Stimulated activated CD4-positive, alpha-beta T cell treated with anti-CD3 and anti-CD28 coated beads, Interleukin-1b, Interleukin-23, amount 100 ng/mL, for 24 hours (primary cell): ENCODE results near the gene DPT.

Source experiments
- DNase-seq, 4 experiments: peaks; one replicate each; pipeline ENCODE4 v3.0.0-alpha.2; 2020; ENCODE audit warnings: low read depth in 4 of 4, low spot score in 1 of 4

The DPT gene

DNA sequence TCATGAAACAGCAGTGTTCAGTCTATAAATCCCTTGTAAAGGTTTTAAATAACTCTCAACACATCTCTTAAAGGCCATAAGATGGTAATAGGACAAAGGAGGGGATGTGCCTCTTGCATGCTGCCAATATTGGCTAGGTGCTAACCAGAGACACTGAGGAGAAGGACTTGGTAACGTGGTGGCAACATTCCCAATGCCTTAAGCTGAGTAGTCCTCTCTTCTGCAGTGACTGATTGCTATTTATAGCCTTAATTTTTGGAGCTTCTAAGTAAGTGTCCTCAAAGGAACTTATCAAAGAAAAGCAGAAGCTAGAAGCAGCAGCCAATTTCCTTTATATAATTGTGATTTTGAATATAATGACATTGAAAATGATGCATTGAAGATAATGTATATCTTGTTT is 63.0 kb downstream of the DPT start:
- DNase-seq: no peak

DNA sequence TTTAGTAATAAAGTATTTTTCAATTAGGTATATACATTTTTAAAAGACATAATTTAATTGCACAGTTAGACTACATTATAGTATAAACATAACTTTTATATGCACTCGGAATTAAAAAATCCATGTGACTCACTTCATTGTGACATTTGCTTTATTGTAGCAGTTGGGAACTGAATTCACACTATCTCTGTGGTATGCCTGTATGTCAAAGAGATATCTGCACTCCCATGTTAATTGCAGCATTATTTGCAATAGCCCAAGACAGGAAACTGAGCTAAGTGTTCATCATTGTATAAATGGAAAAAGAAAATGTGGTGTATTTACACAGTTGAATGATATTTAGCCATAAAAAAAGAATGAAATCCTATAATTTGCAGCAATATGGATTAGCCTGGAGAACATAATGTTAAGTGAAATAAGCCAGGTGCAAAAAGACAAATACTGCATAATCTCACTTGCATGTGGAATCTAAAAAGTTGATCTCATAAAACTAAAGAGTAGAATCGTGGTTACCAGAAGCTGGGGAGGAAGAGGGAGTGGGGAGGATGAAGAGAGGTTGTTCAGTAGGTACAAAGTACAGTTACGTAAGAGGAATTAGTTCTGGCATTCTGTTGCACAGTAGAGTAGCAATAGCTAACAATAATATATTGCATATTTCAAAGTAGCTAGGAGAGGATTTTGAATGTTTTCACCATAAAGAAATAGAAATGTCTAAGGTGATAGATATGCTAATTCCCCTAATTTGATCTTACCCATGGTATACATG is 64.8 kb downstream of the DPT start:
- DNase-seq: no peak

GRCh38 chr1:168656485-168656884 is 72.5 kb downstream of the DPT start:
- no peak for DNase-seq

DNA sequence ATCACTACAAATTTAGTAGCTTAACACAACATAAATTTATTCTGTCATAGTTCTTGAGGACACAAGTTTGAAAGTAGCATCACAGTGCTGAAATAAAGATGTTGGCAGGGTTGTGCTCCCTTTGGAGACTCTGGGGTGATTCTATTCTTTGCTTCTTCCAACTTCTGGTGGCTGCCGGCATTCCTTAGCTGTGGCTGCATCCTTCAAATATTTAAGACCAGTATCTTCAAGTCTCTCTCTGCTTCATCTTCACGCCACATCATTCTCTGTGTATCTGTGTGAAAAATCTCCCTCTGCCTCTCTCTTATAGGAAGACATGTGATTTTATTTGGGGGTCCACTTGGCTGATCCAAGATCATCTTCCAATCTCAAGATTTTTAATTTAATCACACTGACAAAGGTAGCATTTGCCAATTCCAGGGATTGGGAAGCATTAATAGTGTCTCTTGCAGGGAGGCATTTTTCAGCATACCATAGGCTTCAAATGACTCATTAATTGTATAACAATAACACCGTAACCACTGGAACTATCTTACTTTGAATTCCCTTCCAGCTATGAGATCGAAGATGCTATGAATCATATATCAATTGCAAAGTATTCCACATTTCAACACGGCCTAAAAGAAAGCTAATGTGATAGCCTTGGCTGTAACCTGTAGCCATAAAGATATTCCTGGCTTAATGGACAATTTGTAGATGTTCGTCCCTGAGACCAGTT is 74.6 kb downstream of the DPT start:
- no peak for DNase-seq

GRCh38 chr1:168653567-168653966 is 75.4 kb downstream of the DPT start:
- DNase-seq: no peak

DNA sequence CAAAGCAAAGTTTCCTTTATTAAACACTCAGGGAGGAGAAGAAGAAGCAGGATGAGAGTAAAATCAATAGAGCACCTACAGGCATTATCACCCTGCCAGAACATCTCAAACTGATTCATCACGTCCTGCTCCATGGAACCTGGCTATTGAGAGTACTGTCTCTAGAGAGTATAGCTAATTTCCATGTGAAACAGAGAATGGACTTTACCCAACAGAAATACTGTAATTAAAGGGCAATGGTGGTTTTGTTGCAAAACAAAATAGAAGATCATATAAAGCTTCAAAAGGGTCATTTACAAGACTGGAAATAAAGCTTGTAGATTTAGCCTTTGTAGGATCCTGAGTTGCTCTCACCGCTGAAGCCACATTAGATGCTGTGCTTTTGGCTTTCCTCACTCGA is 83.3 kb downstream of the DPT start:
- DNase-seq: no peak
